Mucosa of descending colon (tissue), 3 donors: ENCODE data around the gene PXYLP1. TPM values are rescaled to one million over a fixed set of nuclear protein-coding genes. Genes with fewer than 3 reads are reported as not detected.

ENCODE experiments used
- ATAC-seq: fragments of 200-7000 bp; cut with Tn5 transposase; one replicate; pipeline ENCODE4 v1.9.1; 2020; ENCODE audit warnings: mild to moderate bottlenecking, moderate library complexity
- DNase-seq, 3 donors: peaks; one replicate each; pipeline ENCODE4 v3.0.0-alpha.2; 2020
- H3K36me3 ChIP-seq: fragments of 200-600 bp; one replicate; pipeline ENCODE4 v1.8.0; 2021; ENCODE audit warnings: low read depth, mild to moderate bottlenecking
- H3K4me1 ChIP-seq: fragments of 200-600 bp; one replicate; pipeline ENCODE4 v1.8.0; 2021; ENCODE audit warnings: low read depth, mild to moderate bottlenecking
- H3K4me3 ChIP-seq: fragments of 200-600 bp; one replicate; pipeline ENCODE4 v1.8.0; 2021; ENCODE audit warnings: mild to moderate bottlenecking
- H3K9me3 ChIP-seq: fragments of 200-600 bp; one replicate; pipeline ENCODE4 v1.8.0; 2021; ENCODE audit warnings: mild to moderate bottlenecking
- intact Hi-C, 2 donors: fragments of 100-400 bp; cut with DNase I in 1 of 2; cut with micrococcal nuclease in 1 of 2; formaldehyde crosslinking; loops; one replicate each; pipeline versions ENCODE4 v1.11.0 to v1.11.1; 2022; cut with DNase I, micrococcal nuclease
- total RNA-seq, 3 donors: library from RNA; stranded (reverse); fragmentation: NEBNext Ultra II Directional in 2 of 3; extraction: Animal tissue kit (Norgen Biotek cat#: 25700) in 2 of 3; gene quantifications; one replicate each; pipeline versions ENCODE4 v1.2.1 to v1.2.4, GENCODE V29; 2021 to 2023
- TF ChIP-seq, protein P1 (sequence below): fragments of 200-600 bp; IDR thresholded peaks from one replicate; pipeline ENCODE4 v1.8.0; 2022; ENCODE audit warnings: antibody characterized with exemption, mild to moderate bottlenecking
- donor health status: DM: no; HTN: no; CAD: no; lungs with moderate emphysema.
- donor health status: DM: no; HTN: no; CAD: no.
- donor health status: DM: no; HTN: yes; CAD: no.

The PXYLP1 gene
- total RNA-seq, 3 donors from 2014 or later = 9.9 to 13.7 (median 10.5) TPM

DNA sequence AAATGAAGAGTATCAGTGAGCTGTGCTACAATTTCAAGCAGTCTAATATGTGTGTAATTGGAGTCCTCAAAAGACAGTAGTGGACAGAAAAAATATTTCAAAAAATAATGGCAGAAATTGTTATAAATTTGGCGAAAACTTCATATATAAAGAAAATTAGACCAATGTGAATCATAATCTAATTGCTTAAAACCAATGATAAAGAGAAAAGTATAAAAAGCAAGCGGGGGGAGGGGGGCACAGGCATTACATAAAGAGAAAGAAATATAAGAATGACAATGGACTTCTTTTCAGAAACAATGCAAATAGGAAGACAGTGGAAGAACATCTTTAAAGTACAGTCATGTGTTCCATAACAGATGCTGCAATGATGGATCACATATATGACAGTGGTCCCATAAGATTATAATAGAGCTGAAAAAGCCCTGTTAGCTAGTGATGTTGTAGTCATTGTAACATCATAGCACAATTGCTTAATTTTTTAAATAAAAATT, 7.9 kb upstream of the PXYLP1 start:
- ATAC-seq = no peak

GRCh38 chr3:141225939-141226338, 5.7 kb upstream of the PXYLP1 start:
- intact Hi-C loops = no loop called here
- TF ChIP-seq, protein P1, sequence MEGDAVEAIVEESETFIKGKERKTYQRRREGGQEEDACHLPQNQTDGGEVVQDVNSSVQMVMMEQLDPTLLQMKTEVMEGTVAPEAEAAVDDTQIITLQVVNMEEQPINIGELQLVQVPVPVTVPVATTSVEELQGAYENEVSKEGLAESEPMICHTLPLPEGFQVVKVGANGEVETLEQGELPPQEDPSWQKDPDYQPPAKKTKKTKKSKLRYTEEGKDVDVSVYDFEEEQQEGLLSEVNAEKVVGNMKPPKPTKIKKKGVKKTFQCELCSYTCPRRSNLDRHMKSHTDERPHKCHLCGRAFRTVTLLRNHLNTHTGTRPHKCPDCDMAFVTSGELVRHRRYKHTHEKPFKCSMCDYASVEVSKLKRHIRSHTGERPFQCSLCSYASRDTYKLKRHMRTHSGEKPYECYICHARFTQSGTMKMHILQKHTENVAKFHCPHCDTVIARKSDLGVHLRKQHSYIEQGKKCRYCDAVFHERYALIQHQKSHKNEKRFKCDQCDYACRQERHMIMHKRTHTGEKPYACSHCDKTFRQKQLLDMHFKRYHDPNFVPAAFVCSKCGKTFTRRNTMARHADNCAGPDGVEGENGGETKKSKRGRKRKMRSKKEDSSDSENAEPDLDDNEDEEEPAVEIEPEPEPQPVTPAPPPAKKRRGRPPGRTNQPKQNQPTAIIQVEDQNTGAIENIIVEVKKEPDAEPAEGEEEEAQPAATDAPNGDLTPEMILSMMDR = no peak
- no peaks in the 10 kb centered on the region for H3K36me3 ChIP-seq
- H3K9me3 ChIP-seq = no peaks in the 10 kb centered on the region
- H3K4me3 ChIP-seq = no peak overlapping the region
- no peaks in the 10 kb centered on the region for H3K4me1 ChIP-seq
- DNase-seq (no peak), ATAC-seq (no peak)

More for the DNA sequence above, 7.9 kb upstream of the PXYLP1 start:
- H3K4me1 ChIP-seq = no peaks in the 10 kb centered on the region
- no peak for DNase-seq
- intact Hi-C loops = no loop called here
- no peaks in the 10 kb centered on the region for H3K9me3 ChIP-seq
- TF ChIP-seq, protein P1 = no peak
- H3K4me3 ChIP-seq = no peak overlapping the region
- no peaks in the 10 kb centered on the region for H3K36me3 ChIP-seq

- Histone ChIP-seq H3K4me1 (no peaks in the 10 kb centered on the region), H3K4me3 (no peak overlapping the region), H3K9me3 (no peaks in the 10 kb centered on the region), H3K36me3 (no peaks in the 10 kb centered on the region)
- ATAC-seq (no peak), DNase-seq (no peak)
- intact Hi-C loops = no loop called here
- TF ChIP-seq, protein P1 = no peak
These were observed 4.4 kb upstream of the PXYLP1 start for GRCh38 chr3:141227216-141227615.

- Histone ChIP-seq H3K4me1 (no peaks in the 10 kb centered on the region), H3K36me3 (no peaks in the 10 kb centered on the region), H3K4me3 (no peak overlapping the region), H3K9me3 (no peaks in the 10 kb centered on the region)
- intact Hi-C loops = no loop called here
- DNase-seq (no peak), ATAC-seq (no peak)
- TF ChIP-seq, protein P1 = no peak
These were observed 3.9 kb upstream of the PXYLP1 start for GRCh38 chr3:141227752-141228151.

DNA sequence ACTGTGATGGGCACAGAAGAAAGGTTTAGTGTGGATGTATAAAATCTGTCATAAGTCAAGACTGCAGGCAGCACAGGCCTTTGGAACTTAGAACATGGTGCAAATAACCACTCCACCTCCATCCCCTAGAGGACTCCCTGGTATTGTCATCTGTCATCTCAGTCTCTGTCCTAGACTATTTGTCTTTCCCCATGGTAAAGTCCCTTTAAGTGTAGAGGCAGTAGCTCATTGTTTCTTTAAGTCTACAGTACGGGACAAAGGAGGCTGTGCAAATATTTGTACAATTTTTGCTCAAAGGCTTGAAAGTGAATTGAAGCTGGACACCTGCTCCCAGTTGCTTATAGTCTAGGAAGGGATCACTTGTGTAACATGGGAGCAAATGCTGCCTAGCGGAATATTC, 3.2 kb upstream of the PXYLP1 start:
- Histone ChIP-seq H3K9me3 (no peaks in the 10 kb centered on the region), H3K36me3 (no peaks in the 10 kb centered on the region), H3K4me3 (no peak overlapping the region), H3K4me1 (no peaks in the 10 kb centered on the region)
- DNase-seq = no peak
- TF ChIP-seq, protein P1 = no peak
- no peak for ATAC-seq
- intact Hi-C loops = no loop called here

GRCh38 chr3:141229132-141229531, 2.5 kb upstream of the PXYLP1 start:
- ATAC-seq (no peak), DNase-seq (no peak)
- H3K4me3 ChIP-seq = no peak overlapping the region
- intact Hi-C loops = no loop called here
- H3K36me3 ChIP-seq = no peaks in the 10 kb centered on the region
- H3K4me1 ChIP-seq = no peaks in the 10 kb centered on the region
- TF ChIP-seq, protein P1 = no peak
- H3K9me3 ChIP-seq = no peaks in the 10 kb centered on the region
